Measurements from ENCODE around the gene MSTO1. TPM values are rescaled to one million over a fixed set of nuclear protein-coding genes. Genes with fewer than 3 reads are reported as not detected.
A peak's percentile ranks its signal among the peaks of the same experiment; 100 is the strongest.
"Not testable (repeated sequence)": the region's sequence is repeated elsewhere in the genome, so short reads cannot be mapped to it uniquely, and the experiment has no call there.

Gene MSTO1
- total and polyA plus RNA-seq, 5 experiments from 2014 or later, result 10.4 to 108 (median 22.4) TPM

- POLR2A ChIA-PET, result interaction anchor here (0.6 kb wide), 1 partner anchor 349 kb away, joined by 3 read pairs; a partner anchor contains a TSS
- not testable (repeated sequence) for H3K4me1 Mint-ChIP-seq
Observed at GRCh38 chr1:155590516-155591247, 19.3 kb upstream of the MSTO1 start.

GRCh38 chr1:155591770-155592169, 18.2 kb upstream of the MSTO1 start:
- no peak overlapping the region for H3K4me3 Mint-ChIP-seq
- peak in 8 of 10 donors; percentile 8 to 67 (median 50) for DNase-seq
- peak overlapping the region in 2 of 10 donors; percentile 31 to 32 for H3K27ac Mint-ChIP-seq
- peaks cover 0 to 2% (median 0%) of the 10 kb centered on the region in 3 donors for H3K36me3 Mint-ChIP-seq
- POLR2A ChIA-PET, result no interaction called here
- ATAC-seq, result peak; percentile 74 to 80
- no peaks in the 10 kb centered on the region for H3K27me3 Mint-ChIP-seq
- H3K4me1 Mint-ChIP-seq, result peaks cover 0 to 3% (median 0%) of the 10 kb centered on the region in 4 donors
- H3K9me3 Mint-ChIP-seq, result no peaks in the 10 kb centered on the region

More at GRCh38 chr1:155590516-155591247, 19.3 kb upstream of the MSTO1 start:
- not testable (repeated sequence) for H3K4me3 Mint-ChIP-seq, H3K9me3 Mint-ChIP-seq, H3K27ac Mint-ChIP-seq, H3K36me3 Mint-ChIP-seq, H3K27me3 Mint-ChIP-seq, DNase-seq, ATAC-seq

GRCh38 chr1:155595877-155596474, 14.0 kb upstream of the MSTO1 start:
- H3K27ac Mint-ChIP-seq, result peak overlapping the region in 1 of 10 donors; percentile 26
- H3K9me3 Mint-ChIP-seq, H3K36me3 Mint-ChIP-seq, H3K27me3 Mint-ChIP-seq, DNase-seq, POLR2A ChIA-PET, H3K4me3 Mint-ChIP-seq, ATAC-seq: not testable (repeated sequence)
- H3K4me1 Mint-ChIP-seq, result peaks cover 0 to 14% (median 7%) of the 10 kb centered on the region in 4 donors

GRCh38 chr1:155596864-155597263, 13.2 kb upstream of the MSTO1 start:
- ATAC-seq (no peak), DNase-seq (no peak)
- H3K4me1 Mint-ChIP-seq, result peaks cover 0 to 14% (median 7%) of the 10 kb centered on the region in 4 donors
- POLR2A ChIA-PET, result no interaction called here
- no peak overlapping the region for H3K4me3 Mint-ChIP-seq
- no peaks in the 10 kb centered on the region for H3K27me3 Mint-ChIP-seq
- no peaks in the 10 kb centered on the region for H3K9me3 Mint-ChIP-seq
- no peaks in the 10 kb centered on the region for H3K36me3 Mint-ChIP-seq
- H3K27ac Mint-ChIP-seq, result peak overlapping the region in 1 of 10 donors; percentile 60

- H3K27me3 Mint-ChIP-seq, result no peaks in the 10 kb centered on the region
- no peaks in the 10 kb centered on the region for H3K9me3 Mint-ChIP-seq
Observed at GRCh38 chr1:155598842-155599331, 11.1 kb upstream of the MSTO1 start.

GRCh38 chr1:155599828-155600572, 10.0 kb upstream of the MSTO1 start:
- ATAC-seq, H3K27ac Mint-ChIP-seq, DNase-seq, H3K4me3 Mint-ChIP-seq, H3K36me3 Mint-ChIP-seq, H3K9me3 Mint-ChIP-seq, H3K27me3 Mint-ChIP-seq: not testable (repeated sequence)
- POLR2A ChIA-PET, result interaction anchor here (1.4 kb wide), 1 partner anchor 10 kb away, joined by 3 read pairs; the partner anchor contains the start of gene MSTO1
- peaks cover 0 to 11% (median 7%) of the 10 kb centered on the region in 4 donors for H3K4me1 Mint-ChIP-seq

More at GRCh38 chr1:155598842-155599331, 11.1 kb upstream of the MSTO1 start:
- peak in 3 of 10 donors; percentile 11 to 27 (median 26) for DNase-seq
- POLR2A ChIA-PET, result interaction anchor here (0.6 to 2.0 kb wide), 4 partner anchors 10 to 379 kb away, joined by 3 to 7 read pairs (median 3); partner anchors contain the start of gene SCAMP3
- peak; percentile 85 to 89 for ATAC-seq
- peaks cover 0 to 11% (median 7%) of the 10 kb centered on the region in 4 donors for H3K4me1 Mint-ChIP-seq
- H3K36me3 Mint-ChIP-seq, result no peaks in the 10 kb centered on the region
- H3K4me3 Mint-ChIP-seq, result peak overlapping the region; percentile 73 to 90 (median 82)
- peak overlapping the region; percentile 80 to 95 (median 90) for H3K27ac Mint-ChIP-seq

- POLR2A ChIA-PET, result interaction anchor here (1.4 kb wide), 1 partner anchor 45 kb away, joined by 6 read pairs; the partner anchor contains the start of gene ASH1L
- Mint-ChIP-seq H3K27me3 (no peaks in the 10 kb centered on the region), H3K36me3 (peaks cover 0 to 8% (median 0%) of the 10 kb centered on the region in 3 donors), H3K9me3 (no peaks in the 10 kb centered on the region), H3K4me3 (peak overlapping the region in 3 of 10 donors; percentile 19 to 68 (median 57)), H3K27ac (peak overlapping the region in 1 of 10 donors; percentile 20), H3K4me1 (peaks cover 0 to 6% (median 5%) of the 10 kb centered on the region in 4 donors)
- no peak for ATAC-seq
- DNase-seq, result no peak
Observed at GRCh38 chr1:155607708-155608107, 2.3 kb upstream of the MSTO1 start.

- Mint-ChIP-seq H3K27me3 (no peaks in the 10 kb centered on the region), H3K9me3 (no peaks in the 10 kb centered on the region), H3K4me3 (peak overlapping the region in 6 of 10 donors; percentile 15 to 70 (median 60)), H3K36me3 (peaks cover 0 to 14% (median 0%) of the 10 kb centered on the region in 3 donors), H3K27ac (peak overlapping the region in 2 of 10 donors; percentile 29 to 41), H3K4me1 (peaks cover 0 to 8% (median 5%) of the 10 kb centered on the region in 4 donors)
- ATAC-seq (no peak), DNase-seq (no peak)
- POLR2A ChIA-PET, result interaction anchor here (0.8 to 1.4 kb wide), 2 partner anchors 10 to 365 kb away, joined by 3 to 6 read pairs; no protein-coding TSS in a partner anchor
Observed at GRCh38 chr1:155608888-155609225, 1.2 kb upstream of the MSTO1 start.

GRCh38 chr1:155610257-155610647, 234 bp downstream of the MSTO1 start:
- peak overlapping the region in 9 of 10 donors; percentile 92 to 100 (median 97) for H3K4me3 Mint-ChIP-seq
- H3K36me3 Mint-ChIP-seq, result peaks cover 0 to 20% (median 0%) of the 10 kb centered on the region in 3 donors
- H3K27me3 Mint-ChIP-seq, DNase-seq, H3K4me1 Mint-ChIP-seq, H3K9me3 Mint-ChIP-seq: not testable (repeated sequence)
- H3K27ac Mint-ChIP-seq, result peak overlapping the region in 5 of 10 donors; percentile 89 to 98 (median 95)
- POLR2A ChIA-PET, result interaction anchor here (0.9 to 1.4 kb wide), 4 partner anchors 47 to 380 kb away, joined by 3 to 6 read pairs (median 3); partner anchors contain the start of genes ASH1L and CLK2
- peak; percentile 9 to 16 for ATAC-seq

GRCh38 chr1:155613226-155613625, 3.2 kb downstream of the MSTO1 start:
- POLR2A ChIA-PET, ATAC-seq, H3K9me3 Mint-ChIP-seq, H3K27me3 Mint-ChIP-seq, H3K4me1 Mint-ChIP-seq, H3K4me3 Mint-ChIP-seq, DNase-seq: not testable (repeated sequence)
- H3K36me3 Mint-ChIP-seq, result peaks cover 0 to 22% (median 0%) of the 10 kb centered on the region in 3 donors
- H3K27ac Mint-ChIP-seq, result peak overlapping the region in 1 of 10 donors; percentile 53

GRCh38 chr1:155622191-155622590, 12.2 kb downstream of the MSTO1 start:
- no peak overlapping the region for H3K4me3 Mint-ChIP-seq
- peaks cover 0 to 8% (median under 1%) of the 10 kb centered on the region in 4 donors for H3K4me1 Mint-ChIP-seq
- H3K27me3 Mint-ChIP-seq, result no peaks in the 10 kb centered on the region
- DNase-seq (no peak), ATAC-seq (no peak)
- POLR2A ChIA-PET, result interaction anchor here (0.6 kb wide), 1 partner anchor 878 kb away, joined by 3 read pairs; no protein-coding TSS in a partner anchor
- peak overlapping the region in 1 of 10 donors; percentile 39 for H3K27ac Mint-ChIP-seq
- H3K36me3 Mint-ChIP-seq, result peaks cover 0 to 5% (median 2%) of the 10 kb centered on the region in 3 donors
- H3K9me3 Mint-ChIP-seq, result no peaks in the 10 kb centered on the region

- DNase-seq (no peak), ATAC-seq (no peak)
- Mint-ChIP-seq H3K27ac (no peak overlapping the region), H3K4me3 (no peak overlapping the region), H3K36me3 (peaks cover 0 to 5% (median 2%) of the 10 kb centered on the region in 3 donors), H3K9me3 (no peaks in the 10 kb centered on the region), H3K4me1 (peaks cover 0 to 8% (median under 1%) of the 10 kb centered on the region in 4 donors), H3K27me3 (no peaks in the 10 kb centered on the region)
- POLR2A ChIA-PET, result no interaction called here
Observed at GRCh38 chr1:155623357-155623756, 13.3 kb downstream of the MSTO1 start.
